Measurements from ENCODE around the gene NSD1. TPM values are rescaled to one million over a fixed set of nuclear protein-coding genes. Genes with fewer than 3 reads are reported as not detected.
"Not testable (repeated sequence)": the region's sequence is repeated elsewhere in the genome, so short reads cannot be mapped to it uniquely, and the experiment has no call there.

Gene NSD1
- total RNA-seq, 2 experiments from 2014 or later = 87.6 to 93.3 TPM

DNA sequence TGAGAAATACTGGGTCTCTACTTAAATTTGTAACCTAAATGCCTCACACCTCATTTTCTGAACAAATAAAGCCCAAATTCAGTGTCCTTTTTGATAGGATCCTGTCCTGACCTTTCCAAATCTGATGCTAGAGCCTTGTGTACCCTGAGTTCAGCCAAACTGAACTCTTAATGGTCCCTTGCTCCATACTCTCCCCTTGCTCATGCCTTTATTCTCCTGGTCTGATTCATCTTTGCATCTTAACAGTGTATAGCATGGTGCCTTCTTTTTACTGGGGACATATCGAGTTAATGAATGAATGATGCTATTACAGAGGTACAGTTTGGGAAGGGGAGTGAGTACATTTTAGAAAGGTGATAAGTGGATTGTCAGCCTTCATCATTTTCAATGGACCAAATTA is 9.2 kb downstream of the NSD1 start:
- H3K9me3 Mint-ChIP-seq = no peaks in the 10 kb centered on the region
- Histone ChIP-seq H3K27ac (ENCODE audit: low read depth in 1 of 2, low read length in 2 of 2) (no peak overlapping the region), H3K9me3 (ENCODE audit: control insufficient read depth in 1 of 2, insufficient read depth in 1 of 2, low read length in 2 of 2) (no peaks in the 10 kb centered on the region), H3K36me3 (ENCODE audit: insufficient read depth, low read length) (peaks cover 69% of the 10 kb centered on the region), H3K4me3 (ENCODE audit: low read length) (no peak overlapping the region), H3K4me1 (ENCODE audit: insufficient read depth, low read length) (peaks cover 29% of the 10 kb centered on the region), H3K27me3 (ENCODE audit: control insufficient read depth in 1 of 2, insufficient read depth in 2 of 2, low read length in 2 of 2) (no peaks in the 10 kb centered on the region)
- CTCF ChIA-PET = no interaction called here
- no peak for DNase-seq
- H3K4me1 Mint-ChIP-seq (ENCODE audit: low read depth) = peaks cover 41% of the 10 kb centered on the region
- peaks cover 77% of the 10 kb centered on the region for H3K36me3 Mint-ChIP-seq (ENCODE audit: low read depth)
- no peak overlapping the region for H3K4me3 Mint-ChIP-seq
- TF ChIP-seq CTCF (IDR thresholded peaks at IDR 0.05) = no peak
- H3K27me3 Mint-ChIP-seq = no peaks in the 10 kb centered on the region
- POLR2A ChIA-PET = no interaction called here
- no peak overlapping the region for H3K27ac Mint-ChIP-seq
- no peak for ATAC-seq (ENCODE audit: poor library complexity)
- intact Hi-C loops (cut with DNase I, micrococcal nuclease) = no loop called here

- Histone ChIP-seq H3K36me3 (ENCODE audit: insufficient read depth, low read length) (peaks cover 68% of the 10 kb centered on the region), H3K27ac (ENCODE audit: low read depth in 1 of 2, low read length in 2 of 2) (no peak overlapping the region), H3K4me1 (ENCODE audit: insufficient read depth, low read length) (peaks cover 3% of the 10 kb centered on the region), H3K9me3 (ENCODE audit: control insufficient read depth in 1 of 2, insufficient read depth in 1 of 2, low read length in 2 of 2) (no peaks in the 10 kb centered on the region), H3K27me3 (ENCODE audit: control insufficient read depth in 1 of 2, insufficient read depth in 2 of 2, low read length in 2 of 2) (no peaks in the 10 kb centered on the region), H3K4me3 (ENCODE audit: low read length) (no peak overlapping the region)
- no peak for TF ChIP-seq CTCF (IDR thresholded peaks at IDR 0.05)
- ChIA-PET CTCF (interaction anchor here (0.8 kb wide), 1 partner anchor 35 kb away, joined by 4 read pairs; no protein-coding TSS in a partner anchor), POLR2A (no interaction called here)
- peaks cover 18% of the 10 kb centered on the region for H3K4me1 Mint-ChIP-seq (ENCODE audit: low read depth)
- peak in 1 of 14 experiments; percentile 4 for DNase-seq
- no peak overlapping the region for H3K4me3 Mint-ChIP-seq
- intact Hi-C loops (cut with DNase I, micrococcal nuclease) = no loop called here
- no peak overlapping the region for H3K27ac Mint-ChIP-seq
- no peaks in the 10 kb centered on the region for H3K27me3 Mint-ChIP-seq
- H3K9me3 Mint-ChIP-seq = no peaks in the 10 kb centered on the region
- ATAC-seq (ENCODE audit: poor library complexity) = no peak
- peaks cover 73% of the 10 kb centered on the region for H3K36me3 Mint-ChIP-seq (ENCODE audit: low read depth)
Measured at GRCh38 chr5:177146891-177147638, 13.5 kb downstream of the NSD1 start.

DNA sequence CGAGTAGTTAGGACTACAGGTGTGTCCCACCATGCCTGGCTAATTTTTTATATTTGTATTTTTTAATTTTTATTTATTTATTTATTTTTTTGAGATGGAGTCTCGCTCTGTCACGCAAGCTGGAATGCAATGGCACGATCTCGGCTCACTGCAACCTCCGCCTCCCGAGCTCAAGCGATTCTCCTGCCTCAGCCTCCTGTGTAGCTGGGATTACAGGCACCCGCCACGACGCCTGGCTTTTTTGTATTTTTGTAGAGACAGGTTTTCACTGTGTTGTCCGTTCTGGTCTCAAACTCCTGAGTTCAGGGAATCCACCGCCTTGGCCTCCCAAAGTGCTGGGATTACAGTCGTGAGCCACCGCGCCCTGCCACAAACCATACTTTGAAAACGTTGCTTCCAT is 16.5 kb downstream of the NSD1 start:
- CTCF ChIA-PET, H3K27me3 Mint-ChIP-seq: not testable (repeated sequence)

More for the DNA sequence above, 16.5 kb downstream of the NSD1 start:
- intact Hi-C loops (cut with DNase I, micrococcal nuclease); ATAC-seq (ENCODE audit: poor library complexity); H3K27ac ChIP-seq (ENCODE audit: low read depth in 1 of 2, low read length in 2 of 2); H3K9me3 Mint-ChIP-seq; H3K4me1 ChIP-seq (ENCODE audit: insufficient read depth, low read length); H3K9me3 ChIP-seq (ENCODE audit: control insufficient read depth in 1 of 2, insufficient read depth in 1 of 2, low read length in 2 of 2); H3K27ac Mint-ChIP-seq; H3K4me3 Mint-ChIP-seq; H3K4me3 ChIP-seq (ENCODE audit: low read length); H3K27me3 ChIP-seq (ENCODE audit: control insufficient read depth in 1 of 2, insufficient read depth in 2 of 2, low read length in 2 of 2): not testable (repeated sequence)
- peaks cover 59% of the 10 kb centered on the region for H3K36me3 Mint-ChIP-seq (ENCODE audit: low read depth)
- POLR2A ChIA-PET = interaction anchor here (0.6 kb wide), 1 partner anchor 16 kb away, joined by 3 read pairs; no protein-coding TSS in a partner anchor
- DNase-seq = peak in 1 of 14 experiments; percentile 14
- H3K4me1 Mint-ChIP-seq (ENCODE audit: low read depth) = peaks cover 12% of the 10 kb centered on the region
- peaks cover 54% of the 10 kb centered on the region for H3K36me3 ChIP-seq (ENCODE audit: insufficient read depth, low read length)

Data from CD4-positive, alpha-beta T cell (primary cell).